GM19238 (cell line): ENCODE results near the gene ANKRD13C.

Experiments used
- DNase-seq: peaks from one replicate; pipeline ENCODE4 v3.0.0; 2011; ENCODE audit warnings: low spot score; ENCODE audit not compliant: insufficient read length

The ANKRD13C gene

GRCh38 chr1:70221238-70222121, 133.0 kb downstream of the ANKRD13C start, which contains the start of gene SRSF11:
SRSF11 (plus strand) TSS chr1:70221380; CDS start chr1:70221637, 257 bp downstream.
- peak; percentile 82 for DNase-seq

GRCh38 chr1:70220517-70221237, 133.8 kb downstream of the ANKRD13C start:
- DNase-seq = no peak

GRCh38 chr1:70220015-70220414, 134.5 kb downstream of the ANKRD13C start:
- no peak for DNase-seq

GRCh38 chr1:70211541-70211940, 143.0 kb downstream of the ANKRD13C start:
- no peak for DNase-seq

- DNase-seq = no peak
These were observed 143.7 kb downstream of the ANKRD13C start for GRCh38 chr1:70210820-70211219.
